NCI-H82 (cell line): Measurements from ENCODE around the gene TEAD4.

Source experiments
- DNase-seq: peaks from one replicate; lab custom pipeline; 2025; lab: John Stamatoyannopoulos, UW

TEAD4 gene

DNA sequence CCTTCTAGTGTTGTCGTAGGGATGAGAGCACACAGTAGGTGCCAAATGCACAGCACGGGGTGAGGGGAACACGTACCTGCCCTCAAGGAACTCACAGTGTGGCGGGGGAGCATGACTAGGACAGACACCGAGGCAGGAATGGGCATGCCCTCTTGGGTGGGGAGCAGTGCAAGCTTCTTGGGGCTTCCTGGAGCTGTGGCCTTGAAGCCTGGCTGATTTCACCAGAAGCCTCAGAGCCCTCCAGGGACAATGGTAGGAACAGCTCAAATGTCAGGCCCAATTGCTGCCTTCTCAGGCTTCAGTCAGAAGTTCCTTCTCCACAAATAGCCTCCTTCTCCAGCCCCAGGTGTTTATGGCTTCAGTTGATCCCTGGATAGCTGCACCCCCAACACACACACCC is 43.4 kb downstream of the TEAD4 start:
- DNase-seq = peak; percentile 50

DNA sequence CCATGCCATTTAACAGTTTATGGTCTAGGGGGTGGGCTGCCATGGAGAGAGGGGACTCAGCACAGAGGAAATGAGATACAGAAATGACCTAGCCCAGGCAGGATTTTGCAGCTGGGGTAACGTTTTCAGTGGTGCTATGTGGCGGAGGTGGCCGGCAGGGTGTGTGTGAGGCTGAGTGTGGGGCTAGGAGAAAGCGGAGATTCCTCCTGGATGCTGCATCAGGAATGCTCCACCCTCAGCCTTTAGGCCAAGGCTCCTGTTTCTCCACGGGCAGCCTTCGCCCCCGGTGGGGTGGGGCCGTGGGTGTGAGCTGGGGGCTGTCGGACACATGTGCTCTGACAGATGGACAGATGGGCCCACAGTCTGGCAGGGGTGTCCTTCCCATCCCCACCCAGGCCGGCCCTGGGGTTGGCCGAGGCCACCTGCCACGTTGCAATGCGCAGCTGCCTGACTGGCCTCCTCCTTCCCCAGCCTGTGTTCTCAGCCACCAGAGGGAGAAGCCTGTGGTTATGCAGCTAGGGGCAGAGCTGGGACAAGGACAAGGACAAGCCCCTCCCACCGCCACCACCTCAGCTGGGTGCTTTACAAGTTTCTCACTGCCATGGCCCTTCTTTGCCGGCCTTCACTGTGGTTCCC is 44.3 kb downstream of the TEAD4 start:
- DNase-seq = peak; percentile 94

DNA sequence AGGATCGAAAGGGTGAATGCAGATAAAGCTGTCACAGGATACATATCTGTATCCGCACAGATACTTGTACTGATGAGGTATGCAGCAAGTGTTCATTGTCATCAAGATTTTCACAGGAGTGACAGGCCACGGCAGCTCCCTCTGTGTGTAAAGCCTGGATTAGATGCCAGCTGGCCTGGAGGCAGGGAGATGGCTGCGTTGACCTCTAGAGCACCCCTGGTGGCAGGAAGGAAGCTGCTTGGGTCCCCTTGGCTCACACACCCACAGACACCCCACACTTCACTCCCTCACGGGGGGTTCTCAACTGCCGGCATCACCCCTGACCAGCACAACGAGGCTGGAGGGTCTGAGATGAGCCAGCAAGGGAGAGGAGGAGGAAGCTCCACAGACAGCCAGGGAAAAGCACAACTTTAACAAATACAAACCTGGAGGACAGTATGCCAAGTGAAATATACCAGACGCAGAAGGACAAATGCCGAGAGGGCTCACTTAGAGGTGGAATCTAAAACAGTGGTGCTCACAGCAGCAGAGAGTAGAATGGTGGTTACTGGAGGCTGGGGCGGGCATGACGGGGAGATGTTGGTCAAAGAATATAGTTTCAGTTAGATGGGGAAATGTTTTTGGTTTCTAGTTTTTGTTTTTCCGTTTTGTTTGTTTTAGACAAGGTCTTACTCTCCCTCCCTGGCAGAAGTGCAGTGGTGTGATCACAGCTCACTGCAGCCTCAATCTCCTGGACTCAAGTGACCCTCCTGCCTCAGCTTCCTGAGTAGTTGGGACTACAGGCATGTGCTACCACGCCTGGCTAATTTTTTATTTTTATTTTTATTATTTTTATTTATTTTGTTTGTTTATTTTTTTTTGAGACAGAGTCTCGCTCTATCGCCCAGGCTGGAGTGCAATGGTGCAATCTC is 45.7 kb downstream of the TEAD4 start:
- peak; percentile 87 for DNase-seq

DNA sequence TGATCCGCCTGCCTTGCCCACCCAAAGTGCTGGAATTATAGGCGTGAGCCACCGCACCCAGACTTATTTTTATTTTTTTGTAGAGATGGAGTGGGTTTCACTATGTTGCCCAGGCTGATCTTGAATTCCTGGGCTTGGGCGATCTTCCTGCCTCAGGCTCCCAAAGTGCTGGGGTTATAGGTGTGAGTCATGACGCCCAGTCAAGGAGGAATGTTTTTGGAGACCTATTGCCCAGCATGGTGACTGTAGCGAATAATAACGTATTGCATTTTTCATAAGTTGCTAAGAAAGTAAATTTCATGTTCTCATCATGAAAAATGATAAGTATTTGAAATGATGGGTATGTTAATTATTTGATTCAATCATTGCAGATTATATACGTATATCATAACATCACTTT is 46.5 kb downstream of the TEAD4 start:
- DNase-seq = no peak

GRCh38 chr12:3009780-3010179 is 50.6 kb downstream of the TEAD4 start:
- no peak for DNase-seq

DNA sequence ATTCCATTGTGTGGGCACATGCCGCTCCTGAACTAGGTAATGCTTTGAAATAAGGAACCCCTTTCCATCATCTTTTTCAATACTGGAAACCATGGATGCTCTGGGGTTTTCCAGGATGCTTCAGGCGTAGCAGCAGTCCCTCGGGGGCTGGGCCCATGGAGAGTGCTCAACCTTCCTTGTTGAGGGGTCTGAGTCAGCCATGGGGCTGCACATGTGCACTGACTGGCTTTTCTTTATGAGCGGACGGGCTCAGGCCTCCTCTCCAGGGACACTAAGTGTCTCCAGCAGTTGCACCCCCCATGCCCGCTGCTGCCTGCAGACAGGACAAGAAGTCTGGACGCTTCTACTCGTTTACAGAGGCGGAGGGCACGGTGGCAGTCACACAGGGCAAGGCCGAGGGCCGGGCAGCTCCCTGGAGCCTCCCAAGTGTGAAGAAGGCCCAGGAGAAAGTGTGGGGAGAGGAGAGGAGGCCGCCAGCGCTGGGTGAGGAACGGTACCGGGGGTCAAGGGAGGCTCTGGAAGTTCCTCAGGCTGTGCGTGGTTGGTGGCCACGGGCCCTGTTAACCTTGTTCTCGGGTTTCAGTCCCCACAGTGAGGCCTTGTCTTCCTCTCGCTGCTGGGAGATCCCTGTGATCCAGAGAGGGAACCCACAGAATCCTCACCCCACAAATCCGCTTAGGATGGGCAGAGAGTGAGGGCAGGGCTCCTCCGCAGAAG is 51.2 kb downstream of the TEAD4 start:
- DNase-seq = no peak

- no peak for DNase-seq
Observed at GRCh38 chr12:3012786-3013185, 53.6 kb downstream of the TEAD4 start.

DNA sequence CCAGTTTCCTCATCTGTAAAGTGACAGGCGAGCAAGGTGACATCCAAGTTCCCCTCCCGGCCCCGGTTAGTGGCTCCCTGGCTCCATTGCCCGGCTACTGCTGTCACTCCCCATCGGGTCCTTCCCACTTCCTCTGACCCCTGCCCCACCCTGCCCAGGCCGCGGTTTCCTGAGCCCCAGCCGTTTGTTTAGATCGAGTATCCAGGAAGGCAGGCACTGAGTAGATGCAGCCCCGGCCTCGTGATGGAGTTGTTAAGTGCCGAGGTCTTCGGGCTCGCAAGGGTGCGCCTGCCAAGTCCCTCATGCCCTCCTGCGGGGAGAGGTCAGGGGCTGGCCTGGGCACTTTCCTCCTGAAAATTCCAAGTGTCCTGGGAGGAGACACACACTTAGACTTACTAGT is 55.4 kb downstream of the TEAD4 start:
- no peak for DNase-seq

GRCh38 chr12:3015356-3015755 is 56.2 kb downstream of the TEAD4 start:
- no peak for DNase-seq

- peak; percentile 56 for DNase-seq
Observed at GRCh38 chr12:3016191-3016590, 57.0 kb downstream of the TEAD4 start.

DNA sequence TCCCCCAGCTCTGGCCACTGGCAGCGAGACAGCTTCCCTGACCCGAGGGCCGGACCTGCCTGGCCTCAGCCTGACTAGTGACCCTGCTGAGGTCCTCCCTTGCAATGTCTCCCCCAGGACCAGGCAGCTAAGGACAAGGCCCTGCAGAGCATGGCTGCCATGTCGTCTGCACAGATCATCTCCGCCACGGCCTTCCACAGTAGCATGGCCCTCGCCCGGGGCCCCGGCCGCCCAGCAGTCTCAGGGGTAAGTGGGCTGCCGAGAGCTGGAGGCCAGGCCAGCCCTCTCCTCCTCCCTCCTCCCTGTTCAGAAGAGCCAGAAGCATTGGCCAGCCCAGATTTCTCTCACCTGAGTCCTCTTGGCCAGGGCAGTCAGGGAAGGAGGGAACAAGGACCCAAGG is 58.1 kb downstream of the TEAD4 start:
- DNase-seq = no peak

DNA sequence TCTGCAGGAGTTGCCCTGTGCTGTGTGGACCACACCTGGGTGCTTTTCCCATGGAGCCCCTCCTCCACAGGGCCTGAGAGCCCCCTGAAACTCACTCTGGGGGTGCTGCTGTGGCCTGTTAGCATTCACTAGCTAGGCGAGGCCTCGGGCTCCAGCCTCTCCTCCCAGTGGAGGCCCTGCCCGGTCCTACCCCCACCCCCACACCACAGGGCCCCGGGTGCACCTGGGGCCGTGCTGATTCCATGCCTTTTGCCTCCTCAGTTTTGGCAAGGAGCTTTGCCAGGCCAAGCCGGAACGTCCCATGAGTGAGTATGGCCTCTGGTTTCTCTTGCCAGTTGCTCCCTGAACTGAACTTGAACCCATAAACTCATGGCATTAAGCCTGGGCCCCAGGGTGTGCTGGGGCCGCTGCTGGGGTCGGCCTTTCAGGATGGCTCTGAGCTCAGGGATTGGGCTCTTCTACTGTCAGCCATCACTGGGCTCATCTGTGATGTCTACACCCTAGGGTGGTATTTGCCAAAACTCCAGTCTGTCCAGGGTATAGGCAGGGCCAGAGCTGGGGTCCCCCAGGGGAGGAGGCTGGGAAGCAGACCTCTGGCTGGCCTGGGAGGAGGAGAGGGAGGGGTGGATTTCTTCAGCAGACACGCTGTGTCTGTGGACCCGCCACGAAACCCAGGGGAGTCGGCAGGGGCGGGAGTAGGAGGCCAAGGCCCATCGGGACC is 59.2 kb downstream of the TEAD4 start:
- DNase-seq = no peak

GRCh38 chr12:3019005-3019680 is 59.9 kb downstream of the TEAD4 start:
- no peak for DNase-seq

- no peak for DNase-seq
Observed at GRCh38 chr12:3020399-3020798, 61.2 kb downstream of the TEAD4 start.

DNA sequence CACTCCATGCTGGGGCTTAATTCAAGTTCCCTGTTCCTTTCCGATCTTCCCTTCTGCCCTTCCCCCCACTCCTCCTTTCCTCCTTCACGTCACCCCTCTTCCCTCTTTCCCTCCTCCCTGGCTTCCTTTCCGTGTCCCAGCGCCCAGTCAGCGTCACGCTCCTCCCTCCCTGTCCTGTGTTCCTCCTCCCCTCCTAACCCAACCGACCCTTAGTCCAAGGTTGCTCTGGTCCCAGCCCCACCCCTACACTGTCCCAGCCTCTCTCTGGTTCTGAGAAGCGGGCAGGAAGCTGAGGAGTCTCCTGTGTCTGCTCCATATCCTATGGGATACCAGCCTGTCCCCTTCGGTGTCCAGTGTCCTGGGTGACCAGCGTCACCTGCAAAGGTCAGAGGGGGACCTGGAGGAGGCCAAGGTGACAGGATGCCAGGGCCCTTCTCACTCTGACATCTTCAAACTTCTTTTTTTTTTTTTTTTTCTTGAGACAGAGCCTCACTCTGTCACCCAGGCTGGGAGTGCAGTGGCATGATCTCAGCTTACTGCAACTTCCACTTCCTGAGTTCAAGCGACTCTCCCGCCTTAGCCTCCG is 61.7 kb downstream of the TEAD4 start:
- no peak for DNase-seq

- no peak for DNase-seq
Observed at GRCh38 chr12:3022411-3022810, 63.2 kb downstream of the TEAD4 start.

DNA sequence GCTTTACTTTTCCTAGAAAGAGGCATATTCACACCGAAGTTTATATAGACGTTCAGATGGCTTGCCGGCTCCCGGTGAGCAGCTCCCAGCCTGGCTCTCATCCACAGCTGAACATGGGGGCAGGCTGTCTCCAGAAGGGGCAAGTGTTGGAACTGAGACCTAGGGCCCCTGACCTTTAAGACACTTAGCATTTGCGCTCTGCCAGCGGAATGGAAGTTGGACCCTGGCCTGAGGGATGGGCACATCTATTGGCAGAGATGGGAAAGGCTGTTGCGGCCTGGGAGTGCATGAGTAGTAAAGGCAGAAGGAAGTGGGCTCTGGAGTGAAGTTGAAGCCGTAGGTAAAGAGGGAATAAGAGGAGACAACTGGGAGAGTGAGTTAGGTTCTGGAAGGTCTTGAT is 63.8 kb downstream of the TEAD4 start:
- no peak for DNase-seq

DNA sequence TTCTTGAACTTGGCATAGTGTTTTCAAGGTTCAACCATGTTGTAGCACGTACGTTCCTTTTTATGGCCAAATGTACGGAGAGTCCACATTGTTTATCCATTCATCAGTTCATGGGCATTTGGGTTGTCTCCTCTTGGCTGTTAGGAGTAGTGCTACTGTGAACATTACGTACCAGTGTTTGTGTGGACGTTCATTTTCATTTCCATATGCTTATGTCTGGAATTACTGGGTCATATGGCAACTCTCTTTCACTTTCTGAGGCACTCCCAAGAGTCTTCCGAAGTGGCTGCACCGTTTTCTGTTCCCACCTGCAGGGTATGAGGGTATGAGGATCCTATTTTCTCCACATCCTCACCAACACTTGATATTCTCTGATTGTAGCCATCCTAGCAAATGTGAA is 68.9 kb downstream of the TEAD4 start:
- DNase-seq = no peak

DNA sequence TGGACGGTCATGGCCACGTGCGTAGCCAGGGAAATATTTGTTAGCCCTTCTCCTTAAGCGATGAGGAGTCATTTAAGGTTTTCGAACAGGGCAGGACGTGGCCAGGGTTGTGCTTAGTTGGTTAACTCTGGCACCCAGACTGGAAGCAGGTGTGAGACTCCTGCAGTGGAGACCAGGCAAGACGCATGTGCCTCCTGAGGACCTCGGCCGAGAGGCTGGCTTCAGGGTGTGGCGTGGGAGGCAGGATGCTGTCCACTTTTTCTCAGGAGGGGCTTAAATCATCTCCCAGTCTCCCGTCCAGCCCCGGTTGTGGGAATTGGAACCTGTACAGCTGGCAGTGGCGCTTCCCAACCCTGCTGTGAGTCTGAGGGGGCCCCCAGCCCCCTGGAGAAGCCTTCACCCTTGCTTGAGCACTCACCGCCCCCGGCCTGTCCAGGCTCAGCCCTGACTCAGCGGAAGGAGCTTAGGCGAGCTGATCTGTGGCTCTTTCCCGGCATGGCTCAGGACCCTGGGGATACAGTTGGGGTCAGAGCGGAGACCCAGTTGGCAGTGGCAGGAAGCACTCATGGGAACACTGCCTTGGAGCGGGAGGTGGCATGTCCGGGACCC is 71.7 kb downstream of the TEAD4 start:
- DNase-seq = no peak

GRCh38 chr12:3032161-3032560 is 73.0 kb downstream of the TEAD4 start:
- DNase-seq = no peak
